T-helper 2 cell treated with Interferon-gamma antibody and Interleukin-4, amounts not matched to agents 5 μg/mL and 100 μg/mL, for 36 hours (primary cell): ENCODE data around the gene ACSL3.

Experiments used
- DNase-seq: peaks from one replicate; pipeline ENCODE4 v3.0.0; 2021; ENCODE audit warnings: low spot score
- H3K27ac Mint-ChIP-seq: one replicate; pipeline ENCODE4 v1.8.0; 2021; ENCODE audit warnings: mild to moderate bottlenecking, mixed read lengths
- H3K27me3 Mint-ChIP-seq: one replicate; pipeline ENCODE4 v1.8.0; 2021; ENCODE audit warnings: low read depth, mixed read lengths
- H3K36me3 Mint-ChIP-seq: one replicate; pipeline ENCODE4 v1.8.0; 2021; ENCODE audit warnings: low read depth, mixed read lengths
- H3K4me1 Mint-ChIP-seq: one replicate; pipeline ENCODE4 v1.8.0; 2021; ENCODE audit warnings: low read depth, mixed read lengths
- H3K4me3 Mint-ChIP-seq: one replicate; pipeline ENCODE4 v1.8.0; 2022; ENCODE audit warnings: mild to moderate bottlenecking, moderate library complexity, mixed read lengths
- H3K9me3 Mint-ChIP-seq: one replicate; pipeline ENCODE4 v1.8.0; 2021; ENCODE audit warnings: mixed read lengths

Gene ACSL3

GRCh38 chr2:222879604-222879933 is 18.7 kb downstream of the ACSL3 start:
- H3K4me1 Mint-ChIP-seq, result peaks cover 11% of the 10 kb centered on the region
- no peak overlapping the region for H3K27ac Mint-ChIP-seq
- DNase-seq, result no peak
- no peak overlapping the region for H3K4me3 Mint-ChIP-seq
- no peaks in the 10 kb centered on the region for H3K36me3 Mint-ChIP-seq
- H3K27me3 Mint-ChIP-seq, result no peaks in the 10 kb centered on the region
- no peaks in the 10 kb centered on the region for H3K9me3 Mint-ChIP-seq

GRCh38 chr2:222882484-222882928 is 21.7 kb downstream of the ACSL3 start:
- no peaks in the 10 kb centered on the region for H3K36me3 Mint-ChIP-seq
- no peak overlapping the region for H3K27ac Mint-ChIP-seq
- no peak overlapping the region for H3K4me3 Mint-ChIP-seq
- H3K9me3 Mint-ChIP-seq, result no peaks in the 10 kb centered on the region
- no peak for DNase-seq
- H3K4me1 Mint-ChIP-seq, result peaks cover 6% of the 10 kb centered on the region
- no peaks in the 10 kb centered on the region for H3K27me3 Mint-ChIP-seq

GRCh38 chr2:222883420-222883819 is 22.6 kb downstream of the ACSL3 start:
- no peak overlapping the region for H3K4me3 Mint-ChIP-seq
- H3K27me3 Mint-ChIP-seq, result no peaks in the 10 kb centered on the region
- no peaks in the 10 kb centered on the region for H3K36me3 Mint-ChIP-seq
- H3K9me3 Mint-ChIP-seq, result no peaks in the 10 kb centered on the region
- H3K4me1 Mint-ChIP-seq, result peaks cover 5% of the 10 kb centered on the region
- H3K27ac Mint-ChIP-seq, result no peak overlapping the region
- no peak for DNase-seq

- H3K4me1 Mint-ChIP-seq, result peaks cover 1% of the 10 kb centered on the region
- H3K9me3 Mint-ChIP-seq, result no peaks in the 10 kb centered on the region
- no peaks in the 10 kb centered on the region for H3K27me3 Mint-ChIP-seq
- H3K4me3 Mint-ChIP-seq, result no peak overlapping the region
- H3K27ac Mint-ChIP-seq, result no peak overlapping the region
- no peak for DNase-seq
- H3K36me3 Mint-ChIP-seq, result no peaks in the 10 kb centered on the region
These were observed 23.4 kb downstream of the ACSL3 start for GRCh38 chr2:222884114-222884771.

- Mint-ChIP-seq H3K27ac (no peak overlapping the region), H3K4me1 (peaks cover 4% of the 10 kb centered on the region), H3K27me3 (no peaks in the 10 kb centered on the region), H3K4me3 (no peak overlapping the region), H3K9me3 (no peaks in the 10 kb centered on the region), H3K36me3 (peaks cover 5% of the 10 kb centered on the region)
- DNase-seq, result no peak
These were observed 24.1 kb downstream of the ACSL3 start for GRCh38 chr2:222884805-222885424.

- Mint-ChIP-seq H3K27ac (no peak overlapping the region), H3K36me3 (peaks cover 5% of the 10 kb centered on the region), H3K9me3 (no peaks in the 10 kb centered on the region), H3K4me3 (no peak overlapping the region), H3K27me3 (no peaks in the 10 kb centered on the region), H3K4me1 (peaks cover 5% of the 10 kb centered on the region)
- no peak for DNase-seq
These were observed 26.3 kb downstream of the ACSL3 start for GRCh38 chr2:222887124-222887523.

GRCh38 chr2:222888716-222889115 is 27.9 kb downstream of the ACSL3 start:
- H3K27ac Mint-ChIP-seq, result no peak overlapping the region
- no peak overlapping the region for H3K4me3 Mint-ChIP-seq
- no peaks in the 10 kb centered on the region for H3K27me3 Mint-ChIP-seq
- H3K9me3 Mint-ChIP-seq, result no peaks in the 10 kb centered on the region
- peaks cover 5% of the 10 kb centered on the region for H3K36me3 Mint-ChIP-seq
- peaks cover 5% of the 10 kb centered on the region for H3K4me1 Mint-ChIP-seq
- no peak for DNase-seq

GRCh38 chr2:222891890-222892289 is 31.1 kb downstream of the ACSL3 start:
- no peak for DNase-seq
- Mint-ChIP-seq H3K4me1 (peaks cover 5% of the 10 kb centered on the region), H3K9me3 (no peaks in the 10 kb centered on the region), H3K27ac (no peak overlapping the region), H3K36me3 (peaks cover 5% of the 10 kb centered on the region), H3K27me3 (no peaks in the 10 kb centered on the region), H3K4me3 (no peak overlapping the region)

GRCh38 chr2:222892321-222892720 is 31.5 kb downstream of the ACSL3 start:
- H3K4me1 Mint-ChIP-seq, result peaks cover 5% of the 10 kb centered on the region
- peaks cover 5% of the 10 kb centered on the region for H3K36me3 Mint-ChIP-seq
- no peak for DNase-seq
- no peaks in the 10 kb centered on the region for H3K27me3 Mint-ChIP-seq
- H3K4me3 Mint-ChIP-seq, result no peak overlapping the region
- H3K9me3 Mint-ChIP-seq, result no peaks in the 10 kb centered on the region
- no peak overlapping the region for H3K27ac Mint-ChIP-seq

GRCh38 chr2:222892761-222893160 is 31.9 kb downstream of the ACSL3 start:
- DNase-seq, result no peak
- Mint-ChIP-seq H3K9me3 (no peaks in the 10 kb centered on the region), H3K27me3 (no peaks in the 10 kb centered on the region), H3K27ac (no peak overlapping the region), H3K4me3 (no peak overlapping the region), H3K4me1 (peaks cover 5% of the 10 kb centered on the region), H3K36me3 (peaks cover 5% of the 10 kb centered on the region)

GRCh38 chr2:222893716-222894115 is 32.9 kb downstream of the ACSL3 start:
- H3K4me1 Mint-ChIP-seq, result peaks cover 7% of the 10 kb centered on the region

GRCh38 chr2:222895144-222895543 is 34.3 kb downstream of the ACSL3 start:
- no peak overlapping the region for H3K4me3 Mint-ChIP-seq
- no peaks in the 10 kb centered on the region for H3K9me3 Mint-ChIP-seq
- no peak overlapping the region for H3K27ac Mint-ChIP-seq
- no peak for DNase-seq
- H3K27me3 Mint-ChIP-seq, result no peaks in the 10 kb centered on the region
- H3K4me1 Mint-ChIP-seq, result peaks cover 4% of the 10 kb centered on the region
- no peaks in the 10 kb centered on the region for H3K36me3 Mint-ChIP-seq

More at GRCh38 chr2:222893716-222894115, 32.9 kb downstream of the ACSL3 start:
- H3K36me3 Mint-ChIP-seq, result peaks cover 5% of the 10 kb centered on the region
- no peaks in the 10 kb centered on the region for H3K9me3 Mint-ChIP-seq
- no peak for DNase-seq
- H3K27me3 Mint-ChIP-seq, result no peaks in the 10 kb centered on the region
- no peak overlapping the region for H3K4me3 Mint-ChIP-seq
- H3K27ac Mint-ChIP-seq, result no peak overlapping the region

- Mint-ChIP-seq H3K4me1 (peaks cover 10% of the 10 kb centered on the region), H3K4me3 (no peak overlapping the region), H3K9me3 (no peaks in the 10 kb centered on the region), H3K27me3 (no peaks in the 10 kb centered on the region), H3K27ac (no peak overlapping the region), H3K36me3 (peaks cover 2% of the 10 kb centered on the region)
- DNase-seq, result no peak
These were observed 37.1 kb downstream of the ACSL3 start for GRCh38 chr2:222897898-222898297.

- Mint-ChIP-seq H3K4me3 (no peak overlapping the region), H3K27me3 (no peaks in the 10 kb centered on the region), H3K36me3 (peaks cover 3% of the 10 kb centered on the region), H3K27ac (no peak overlapping the region), H3K9me3 (no peaks in the 10 kb centered on the region), H3K4me1 (peaks cover 10% of the 10 kb centered on the region)
- DNase-seq, result no peak
These were observed 38.8 kb downstream of the ACSL3 start for GRCh38 chr2:222899413-222900181.
